T-cell (primary cell): ENCODE measurements around the gene NELFA. TPM values are rescaled to one million over a fixed set of nuclear protein-coding genes. Genes with fewer than 3 reads are reported as not detected.
A peak's percentile ranks its signal among the peaks of the same experiment; 100 is the strongest.

Experiments
- ATAC-seq, 4 experiments: fragments of 200-7000 bp in 3 of 4; fragments of 150-1000 bp in 1 of 4; cut with Tn5 transposase; replicated peaks in 1 of 4; 1 replicate in 3 of 4; 2 replicates in 1 of 4; pipeline ENCODE4 v1.10.0; 2021; ENCODE audit warnings: moderate library complexity in 3 of 4, mild to moderate bottlenecking in 2 of 4, moderate number of reproducible peaks in 1 of 4
- CTCF ChIA-PET, 2 donors: fragments of 300-600 bp; sonication (Branson Sonifier 250); formaldehyde crosslinking; loops; one replicate each; lab custom pipeline; 2022; ENCODE audit warnings: antibody characterized with exemption in 2 of 2; lab: Charles Lee
- POLR2A ChIA-PET, 2 donors: fragments of 300-600 bp; sonication (Branson Sonifier 250); formaldehyde crosslinking; loops; one replicate each; lab custom pipeline; 2022; ENCODE audit warnings: antibody characterized with exemption in 2 of 2; lab: Charles Lee
- DNase-seq, 35 experiments: peaks; one replicate each; pipeline versions ENCODE4 v3.0.0 to v3.0.0-alpha.2; 2013 to 2023
- H3K27ac ChIP-seq: one replicate; pipeline ENCODE4 v1.5.1; 2013; ENCODE audit warnings: low read length
- H3K27me3 ChIP-seq, 2 experiments: replicated peaks in 1 of 2; 1 replicate in 1 of 2; 2 replicates in 1 of 2; pipeline versions ENCODE4 v1.6.1 to v1.7.0; 2013; ENCODE audit warnings: low read length in 1 of 2, mixed read lengths in 1 of 2; ENCODE audit not compliant: control insufficient read depth in 2 of 2, insufficient read depth in 2 of 2; ENCODE audit errors: extremely low read depth in 1 of 2
- H3K36me3 ChIP-seq, 2 donors: 1 replicate in 1 of 2; 2 replicates in 1 of 2; pipeline versions ENCODE4 v1.6.1 to v1.7.0; 2013; ENCODE audit warnings: low read length in 1 of 2; ENCODE audit not compliant: control insufficient read depth in 2 of 2, insufficient read depth in 1 of 2; ENCODE audit errors: extremely low read depth in 1 of 2
- H3K4me1 ChIP-seq, 2 experiments: 1 replicate in 1 of 2; 2 replicates in 1 of 2; pipeline versions ENCODE4 v1.6.1 to v1.7.0; 2013; ENCODE audit warnings: low read length in 2 of 2, mixed read lengths in 1 of 2; ENCODE audit not compliant: insufficient read depth in 2 of 2, control insufficient read depth in 1 of 2; ENCODE audit errors: extremely low read depth in 1 of 2
- H3K4me3 ChIP-seq, 2 donors: 1 replicate in 1 of 2; 2 replicates in 1 of 2; pipeline versions ENCODE4 v1.5.1 to v1.7.0; 2013; ENCODE audit warnings: mild to moderate bottlenecking in 2 of 2, low read length in 1 of 2, moderate library complexity in 1 of 2; ENCODE audit not compliant: control insufficient read depth in 1 of 2; ENCODE audit errors: extremely low read depth in 1 of 2
- H3K9me3 ChIP-seq: 2 replicates; pipeline ENCODE4 v1.7.0; 2013
- H3K27ac Mint-ChIP-seq, 2 donors: one replicate each; pipeline ENCODE4 v1.8.0; 2020 to 2021; ENCODE audit warnings: mild to moderate bottlenecking in 2 of 2, mixed read lengths in 2 of 2
- H3K27me3 Mint-ChIP-seq, 2 donors: one replicate each; pipeline ENCODE4 v1.8.0; 2021 to 2022; ENCODE audit warnings: mixed read lengths in 2 of 2
- H3K36me3 Mint-ChIP-seq: one replicate; pipeline ENCODE4 v1.8.0; 2021; ENCODE audit warnings: mixed read lengths
- H3K4me1 Mint-ChIP-seq, 3 donors: one replicate each; pipeline ENCODE4 v1.8.0; 2020 to 2022; ENCODE audit warnings: mixed read lengths in 3 of 3, mild to moderate bottlenecking in 1 of 3
- H3K4me3 Mint-ChIP-seq, 3 donors: one replicate each; pipeline ENCODE4 v1.8.0; 2020 to 2022; ENCODE audit warnings: mild to moderate bottlenecking in 3 of 3, mixed read lengths in 3 of 3, moderate library complexity in 3 of 3
- H3K9me3 Mint-ChIP-seq, 3 donors: one replicate each; pipeline ENCODE4 v1.8.0; 2020 to 2022; ENCODE audit warnings: mixed read lengths in 3 of 3
- WGBS: methylation state at CpG from one replicate; pipeline ENCODE4 v1.1.5; 2013; ENCODE audit warnings: missing lambda C conversion rate; ENCODE audit not compliant: insufficient coverage; 5-methylcytosine and 5-hydroxymethylcytosine counted together
- total RNA-seq, 35 experiments: library from RNA in 6 of 35; stranded (reverse) in 6 of 35; fragments of 120-200 nt in 1 of 35; gene quantifications; one replicate each; pipeline versions ENCODE4 v1.2.1 to v1.2.4 and lab custom pipeline; 2013 to 2026

The NELFA gene
- total RNA-seq, 5 donors from 2014 or later (not counting 1 experiment from before 2014, with no cell fraction given) = 40.7 to 55.1 (median 46.2) TPM

DNA sequence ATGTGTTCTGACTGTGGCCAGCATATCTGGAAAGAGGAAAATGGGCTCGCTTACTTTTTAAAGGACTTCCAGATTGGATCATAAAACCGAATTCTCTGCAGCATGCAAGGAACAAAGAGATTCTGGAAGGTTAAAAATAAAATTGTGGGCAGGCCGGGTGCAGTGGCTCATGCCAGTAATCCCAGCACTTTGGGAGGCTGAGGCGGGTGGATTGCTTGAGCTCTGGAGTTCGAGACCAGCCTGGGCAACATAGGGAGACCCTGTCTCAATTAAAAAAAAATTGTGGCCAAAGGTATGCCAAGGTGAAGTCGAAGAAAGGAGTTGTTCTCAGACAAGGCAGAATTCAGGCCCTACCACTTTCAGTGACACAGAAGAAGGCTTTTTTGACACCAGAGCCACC, 37.8 kb downstream of the NELFA start:
- Histone ChIP-seq H3K9me3 (no peaks in the 10 kb centered on the region), H3K36me3 (peaks cover 8 to 22% of the 10 kb centered on the region in 2 donors), H3K4me3 (no peak overlapping the region), H3K27me3 (no peaks in the 10 kb centered on the region), H3K4me1 (no peaks in the 10 kb centered on the region), H3K27ac (no peak overlapping the region)
- Mint-ChIP-seq H3K9me3 (no peaks in the 10 kb centered on the region), H3K4me1 (no peaks in the 10 kb centered on the region), H3K27ac (no peak overlapping the region), H3K27me3 (no peaks in the 10 kb centered on the region), H3K36me3 (peaks cover 17% of the 10 kb centered on the region), H3K4me3 (no peak overlapping the region)
- no peak for ATAC-seq
- ChIA-PET CTCF (no interaction called here), POLR2A (no interaction called here)
- WGBS = 98% methylated on average over 6 of the region's 6 CpGs
- DNase-seq = no peak

- ChIA-PET CTCF (no interaction called here), POLR2A (no interaction called here)
- ATAC-seq (no peak), DNase-seq (no peak)
- no peaks in the 10 kb centered on the region for H3K4me1 ChIP-seq
- Mint-ChIP-seq H3K36me3 (peaks cover 20% of the 10 kb centered on the region), H3K27ac (peak overlapping the region in 1 of 2 donors; percentile 6), H3K27me3 (no peaks in the 10 kb centered on the region), H3K4me1 (no peaks in the 10 kb centered on the region), H3K4me3 (no peak overlapping the region), H3K9me3 (no peaks in the 10 kb centered on the region)
- WGBS = 98% methylated on average over 6 of the region's 17 CpGs
- H3K9me3 ChIP-seq = no peaks in the 10 kb centered on the region
- H3K27me3 ChIP-seq = no peaks in the 10 kb centered on the region
- H3K4me3 ChIP-seq = no peak overlapping the region
- peaks cover 5 to 14% of the 10 kb centered on the region in 2 donors for H3K36me3 ChIP-seq
- no peak overlapping the region for H3K27ac ChIP-seq
Observed at GRCh38 chr4:1969928-1970723, 38.6 kb downstream of the NELFA start.

DNA sequence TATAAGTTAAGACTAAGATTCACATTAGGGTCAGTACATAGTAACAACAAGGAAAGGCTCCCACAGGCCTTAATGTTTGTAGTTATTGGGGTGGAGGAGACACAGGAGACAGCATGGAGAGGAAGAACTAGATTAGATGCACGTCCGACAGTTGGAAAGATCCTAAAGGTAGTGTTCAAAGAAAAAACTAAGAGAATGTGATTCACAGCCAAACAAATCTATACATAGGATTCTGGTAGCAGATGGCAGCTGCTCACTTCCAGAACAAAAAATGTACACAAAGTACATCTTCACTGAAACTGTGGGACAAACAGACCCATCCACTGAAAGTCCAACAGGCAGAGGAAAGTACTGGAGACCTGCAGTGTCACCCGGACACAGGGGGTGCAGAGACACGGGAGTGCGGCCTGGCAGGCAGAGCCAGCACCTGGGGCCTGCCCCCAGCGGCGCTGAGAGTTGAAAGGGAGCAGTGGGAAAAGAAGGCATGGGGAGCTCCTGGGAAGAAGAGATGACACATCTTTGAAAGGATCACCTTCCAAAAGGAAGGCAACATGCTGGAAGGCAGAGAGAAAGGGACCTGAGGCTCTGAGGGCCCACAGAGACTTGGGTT, 40.0 kb downstream of the NELFA start:
- ATAC-seq (no peak), DNase-seq (no peak)
- H3K27me3 Mint-ChIP-seq = no peaks in the 10 kb centered on the region
- Histone ChIP-seq H3K27ac (no peak overlapping the region), H3K4me1 (no peaks in the 10 kb centered on the region), H3K36me3 (peaks cover 6% of the 10 kb centered on the region in 2 donors), H3K9me3 (no peaks in the 10 kb centered on the region), H3K4me3 (no peak overlapping the region), H3K27me3 (no peaks in the 10 kb centered on the region)
- no peaks in the 10 kb centered on the region for H3K4me1 Mint-ChIP-seq
- CTCF ChIA-PET = no interaction called here
- H3K9me3 Mint-ChIP-seq = no peaks in the 10 kb centered on the region
- no peak overlapping the region for H3K27ac Mint-ChIP-seq
- 100% methylated on average over 2 of the region's 7 CpGs for whole genome bisulfite sequencing
- H3K4me3 Mint-ChIP-seq = no peak overlapping the region
- POLR2A ChIA-PET = no interaction called here
- H3K36me3 Mint-ChIP-seq = peaks cover 26% of the 10 kb centered on the region

GRCh38 chr4:1967512-1968149, 41.1 kb downstream of the NELFA start:
- 85% methylated on average over 2 of the region's 5 CpGs for WGBS
- ChIA-PET CTCF (no interaction called here), POLR2A (no interaction called here)
- Histone ChIP-seq H3K27me3 (no peaks in the 10 kb centered on the region), H3K36me3 (peaks cover 8 to 10% of the 10 kb centered on the region in 2 donors), H3K27ac (no peak overlapping the region), H3K9me3 (no peaks in the 10 kb centered on the region), H3K4me3 (no peak overlapping the region), H3K4me1 (no peaks in the 10 kb centered on the region)
- no peak for ATAC-seq
- Mint-ChIP-seq H3K27me3 (no peaks in the 10 kb centered on the region), H3K4me1 (no peaks in the 10 kb centered on the region), H3K4me3 (no peak overlapping the region), H3K9me3 (no peaks in the 10 kb centered on the region), H3K27ac (peak overlapping the region in 1 of 2 donors; percentile 1), H3K36me3 (peaks cover 35% of the 10 kb centered on the region)
- no peak for DNase-seq

- no CpG with 5 or more reads among the region's 1 CpG for WGBS
- DNase-seq (no peak), ATAC-seq (no peak)
- Mint-ChIP-seq H3K27me3 (no peaks in the 10 kb centered on the region), H3K36me3 (peaks cover 56% of the 10 kb centered on the region), H3K9me3 (no peaks in the 10 kb centered on the region), H3K27ac (no peak overlapping the region), H3K4me3 (no peak overlapping the region), H3K4me1 (no peaks in the 10 kb centered on the region)
- Histone ChIP-seq H3K4me3 (no peak overlapping the region), H3K4me1 (no peaks in the 10 kb centered on the region), H3K36me3 (peaks cover 5 to 30% of the 10 kb centered on the region in 2 donors), H3K27ac (no peak overlapping the region), H3K27me3 (no peaks in the 10 kb centered on the region), H3K9me3 (no peaks in the 10 kb centered on the region)
- ChIA-PET POLR2A (no interaction called here), CTCF (interaction anchor here in 1 of 2 donors (1.0 kb wide), 1 partner anchor 27 kb away, joined by 3 read pairs; no protein-coding TSS in a partner anchor)
Observed at GRCh38 chr4:1964971-1965370, 43.8 kb downstream of the NELFA start.

DNA sequence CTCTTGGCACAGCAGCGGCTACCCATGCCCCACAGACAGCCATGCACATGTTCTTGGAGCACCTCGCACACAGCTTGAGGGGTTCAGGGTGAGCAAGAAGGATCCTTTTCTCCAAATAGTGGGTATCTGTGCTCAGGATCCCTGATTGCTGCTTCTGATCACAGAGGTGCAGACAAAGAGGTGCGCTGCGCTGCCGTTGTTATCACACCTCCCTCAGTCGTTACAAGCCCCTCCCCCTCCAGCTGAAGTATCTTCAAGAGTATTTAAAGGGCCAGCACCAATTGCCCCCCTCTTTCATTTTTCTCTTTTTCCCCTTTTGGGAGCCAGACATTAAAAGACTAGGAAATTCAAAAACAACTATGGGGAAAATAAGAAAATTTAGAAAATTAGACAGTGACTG, 44.3 kb downstream of the NELFA start:
- DNase-seq = no peak
- H3K9me3 Mint-ChIP-seq = no peaks in the 10 kb centered on the region
- Histone ChIP-seq H3K4me3 (no peak overlapping the region), H3K9me3 (no peaks in the 10 kb centered on the region), H3K27me3 (no peaks in the 10 kb centered on the region), H3K4me1 (no peaks in the 10 kb centered on the region), H3K36me3 (peaks cover 5 to 34% of the 10 kb centered on the region in 2 donors), H3K27ac (no peak overlapping the region)
- H3K4me1 Mint-ChIP-seq = no peaks in the 10 kb centered on the region
- no peak overlapping the region for H3K4me3 Mint-ChIP-seq
- 100% methylated on average over 1 of the region's 6 CpGs for WGBS
- ChIA-PET CTCF (interaction anchor here in 1 of 2 donors (1.0 kb wide), 1 partner anchor 26 kb away, joined by 3 read pairs; no protein-coding TSS in a partner anchor), POLR2A (no interaction called here)
- ATAC-seq = no peak
- no peaks in the 10 kb centered on the region for H3K27me3 Mint-ChIP-seq
- H3K27ac Mint-ChIP-seq = no peak overlapping the region
- H3K36me3 Mint-ChIP-seq = peaks cover 54% of the 10 kb centered on the region
